ENCODE data around the gene ASCC2.
"Not testable (repeated sequence)": the region's sequence is repeated elsewhere in the genome, so short reads cannot be mapped to it uniquely, and the experiment has no call there.

ASCC2 gene

GRCh38 chr22:29754658-29755395, 83.2 kb downstream of the ASCC2 start:
- DNase-seq (ENCODE audit: low spot score): not testable (repeated sequence)

- no peak for DNase-seq (ENCODE audit: low spot score)
Observed at GRCh38 chr22:29753808-29754657, 84.0 kb downstream of the ASCC2 start.

- no peak for DNase-seq (ENCODE audit: low spot score)
Observed at GRCh38 chr22:29751669-29752068, 86.4 kb downstream of the ASCC2 start.

- no peak for DNase-seq (ENCODE audit: low spot score)
Observed at GRCh38 chr22:29750559-29751538, 87.2 kb downstream of the ASCC2 start.

GRCh38 chr22:29750029-29750428, 88.0 kb downstream of the ASCC2 start:
- DNase-seq (ENCODE audit: low spot score): no peak

- no peak for DNase-seq (ENCODE audit: low spot score)
Observed at GRCh38 chr22:29748248-29748893, 89.7 kb downstream of the ASCC2 start.

DNA sequence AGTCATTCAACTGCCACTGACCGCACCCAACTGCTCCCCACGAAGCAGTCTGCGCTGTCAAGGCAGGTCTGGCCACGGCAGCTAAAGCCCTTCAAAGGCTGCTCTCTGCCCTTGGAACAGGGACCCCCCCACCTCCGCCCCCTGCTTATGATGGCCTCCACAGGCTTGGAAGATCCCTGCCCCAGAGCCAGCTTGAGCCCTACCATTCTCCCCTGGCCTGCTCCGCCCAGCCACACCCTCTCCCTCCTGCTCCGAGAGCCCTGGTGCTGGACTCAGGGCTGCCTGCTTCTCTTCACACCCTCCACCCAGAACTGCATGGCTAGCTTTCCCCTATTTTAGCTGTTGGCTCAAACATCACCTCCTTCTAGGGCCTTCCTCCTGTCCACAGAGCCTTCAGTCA, 90.2 kb downstream of the ASCC2 start:
- DNase-seq (ENCODE audit: low spot score): no peak

DNA sequence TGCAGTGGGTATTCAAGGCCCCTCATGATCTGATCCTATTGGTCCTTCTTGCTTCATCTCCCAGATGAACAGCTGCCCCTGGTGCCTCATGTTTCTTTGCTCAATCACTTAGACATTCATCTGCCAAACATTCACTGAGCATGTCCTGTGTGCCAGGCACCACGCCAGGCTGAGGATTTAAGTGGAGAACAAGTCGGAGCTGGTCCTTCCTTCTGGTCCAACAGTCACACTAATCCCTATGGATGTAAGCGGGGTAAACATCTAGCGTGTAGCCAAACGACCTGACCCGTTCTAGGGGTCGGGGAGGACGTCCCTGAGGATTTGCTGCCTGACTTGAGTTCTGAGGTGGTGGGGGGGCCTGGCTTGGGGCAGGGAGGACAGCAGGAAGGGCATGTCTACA, 93.2 kb downstream of the ASCC2 start:
- DNase-seq (ENCODE audit: low spot score): no peak

DNA sequence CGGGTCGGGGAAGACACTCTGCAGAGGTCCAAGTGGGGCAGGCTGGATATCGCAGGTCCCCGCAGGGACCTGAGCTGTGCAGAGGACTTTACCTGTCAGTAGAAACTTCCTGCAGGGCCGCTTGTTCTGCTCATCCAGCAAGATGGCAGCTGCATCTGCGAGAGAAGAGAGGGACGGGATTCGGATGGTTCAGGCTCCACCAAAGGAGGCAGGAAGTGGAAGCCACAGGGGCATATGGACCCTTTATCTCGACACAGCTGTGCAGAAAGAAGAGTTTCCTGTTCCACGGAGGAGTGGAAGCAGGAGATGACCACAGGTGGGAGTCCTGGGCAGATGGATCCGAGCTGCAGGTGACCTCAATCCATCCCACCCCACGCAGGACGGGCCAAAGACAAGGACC, 95.7 kb downstream of the ASCC2 start:
- DNase-seq (ENCODE audit: low spot score): no peak

DNA sequence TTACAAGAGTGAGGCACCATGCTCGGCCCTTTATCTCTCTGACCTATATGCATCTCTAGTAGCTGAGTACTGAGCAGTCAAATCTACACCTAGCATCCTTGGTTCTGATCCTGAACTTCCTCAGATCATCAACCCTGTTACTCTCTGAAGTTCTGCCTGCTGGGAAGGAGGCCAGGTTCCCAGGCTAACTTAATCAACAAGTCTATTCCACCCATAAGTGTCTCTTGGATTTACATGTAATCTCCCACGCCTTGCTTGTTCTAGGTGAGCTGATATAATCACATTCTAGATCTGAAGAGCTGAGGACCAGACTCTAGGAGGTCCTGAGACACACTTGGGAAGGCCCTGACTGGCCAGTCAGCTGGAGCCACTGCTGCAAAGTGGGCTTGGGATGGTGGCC, 96.1 kb downstream of the ASCC2 start:
- no peak for DNase-seq (ENCODE audit: low spot score)

DNA sequence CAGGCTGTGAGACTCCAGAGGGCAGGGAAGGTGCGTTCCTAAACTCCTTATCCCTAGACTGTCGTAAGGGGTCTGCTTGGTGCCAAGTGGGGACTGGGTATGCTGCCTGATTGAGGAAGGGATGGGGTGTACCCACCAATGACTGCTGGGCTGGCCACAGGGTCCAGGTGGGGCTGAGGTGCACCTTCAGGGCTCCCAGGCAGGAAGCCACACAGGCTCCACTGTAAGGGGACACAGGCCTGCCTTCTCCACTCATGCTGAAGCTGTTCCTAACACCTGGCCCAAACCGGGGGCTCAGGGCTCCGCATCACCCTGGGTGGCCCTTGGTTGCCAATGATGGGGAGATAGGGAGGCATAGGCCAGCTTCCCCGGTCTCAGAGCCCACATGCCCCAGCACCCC, 97.9 kb downstream of the ASCC2 start:
- DNase-seq (ENCODE audit: low spot score): no peak

GRCh38 chr22:29739346-29739875, 98.7 kb downstream of the ASCC2 start:
- no peak for DNase-seq (ENCODE audit: low spot score)
